NB4 (cell line): ENCODE data around the gene SMC3.

ENCODE experiments used
- MYC ChIP-seq: IDR thresholded peaks from 2 replicates; pipeline ENCODE4 v1.6.1; 2011; ENCODE audit warnings: low read depth, low read length
- TF ChIP-seq, protein P1 (sequence below): IDR thresholded peaks from one replicate; pipeline ENCODE4 v1.5.1; 2012; ENCODE audit warnings: low read depth, low read length

DNA sequence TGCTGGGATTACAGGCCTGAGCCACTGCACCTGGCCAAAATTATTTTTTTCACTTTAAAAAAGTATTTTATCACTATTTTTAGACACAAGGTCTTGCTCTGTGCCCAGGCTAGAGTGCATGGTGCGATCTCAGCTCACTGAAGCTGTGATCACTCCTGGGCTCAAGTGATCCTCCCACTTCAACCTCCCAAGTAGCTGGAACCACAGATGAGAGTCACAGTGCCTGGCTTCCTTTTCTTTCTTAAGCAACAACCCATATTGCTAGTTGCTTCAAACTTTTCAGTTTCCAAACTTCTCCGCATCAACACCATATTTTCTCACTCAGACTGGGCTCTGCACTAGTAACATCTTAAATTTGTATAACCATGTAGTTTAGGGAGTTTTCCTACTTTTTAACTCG is 9.5 kb upstream of the SMC3 start:
- TF ChIP-seq, protein P1, sequence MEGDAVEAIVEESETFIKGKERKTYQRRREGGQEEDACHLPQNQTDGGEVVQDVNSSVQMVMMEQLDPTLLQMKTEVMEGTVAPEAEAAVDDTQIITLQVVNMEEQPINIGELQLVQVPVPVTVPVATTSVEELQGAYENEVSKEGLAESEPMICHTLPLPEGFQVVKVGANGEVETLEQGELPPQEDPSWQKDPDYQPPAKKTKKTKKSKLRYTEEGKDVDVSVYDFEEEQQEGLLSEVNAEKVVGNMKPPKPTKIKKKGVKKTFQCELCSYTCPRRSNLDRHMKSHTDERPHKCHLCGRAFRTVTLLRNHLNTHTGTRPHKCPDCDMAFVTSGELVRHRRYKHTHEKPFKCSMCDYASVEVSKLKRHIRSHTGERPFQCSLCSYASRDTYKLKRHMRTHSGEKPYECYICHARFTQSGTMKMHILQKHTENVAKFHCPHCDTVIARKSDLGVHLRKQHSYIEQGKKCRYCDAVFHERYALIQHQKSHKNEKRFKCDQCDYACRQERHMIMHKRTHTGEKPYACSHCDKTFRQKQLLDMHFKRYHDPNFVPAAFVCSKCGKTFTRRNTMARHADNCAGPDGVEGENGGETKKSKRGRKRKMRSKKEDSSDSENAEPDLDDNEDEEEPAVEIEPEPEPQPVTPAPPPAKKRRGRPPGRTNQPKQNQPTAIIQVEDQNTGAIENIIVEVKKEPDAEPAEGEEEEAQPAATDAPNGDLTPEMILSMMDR, result no peak
- TF ChIP-seq MYC, result no peak
